HG03135 (cell line): ENCODE data around the gene TAS2R40.
A peak's percentile ranks its signal among the peaks of the same experiment; 100 is the strongest.
"Not testable (repeated sequence)": the region's sequence is repeated elsewhere in the genome, so short reads cannot be mapped to it uniquely, and the experiment has no call there.

Experiments used
- ATAC-seq: cut with Tn5 transposase; IDR thresholded peaks from one replicate; pipeline ENCODE4 v1.9.1; 2021; ENCODE audit warnings: mild to moderate bottlenecking, moderate library complexity; ENCODE audit not compliant: unreplicated experiment

The TAS2R40 gene

GRCh38 chr7:143221737-143222136, at the start of gene TAS2R40:
Gene TAS2R40 (plus strand): TSS chr7:143222037. CDS start chr7:143222079, 42 bp downstream.
- ATAC-seq, result no peak

DNA sequence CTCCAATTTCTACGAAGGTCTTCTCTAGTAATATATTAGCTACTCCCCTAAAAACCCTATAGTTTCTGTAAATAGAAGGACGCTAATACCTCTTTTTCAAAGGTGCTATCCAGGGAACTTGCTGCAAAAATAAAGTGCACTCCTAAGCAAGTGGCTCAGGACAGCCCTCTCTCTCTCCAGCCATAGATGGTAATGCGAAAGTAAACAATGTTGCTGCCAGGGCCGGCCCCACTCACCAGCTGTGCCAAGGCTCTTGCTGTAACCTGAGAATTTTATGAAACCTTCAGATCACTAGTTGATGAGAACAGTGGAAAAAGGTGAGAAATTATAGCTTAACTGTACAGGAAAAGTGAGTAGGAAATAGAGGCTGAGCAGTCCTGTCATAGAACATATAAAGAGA, 49.5 kb upstream of the TAS2R40 start:
- ATAC-seq, result no peak

- ATAC-seq, result no peak
These were observed 45.7 kb upstream of the TAS2R40 start for GRCh38 chr7:143176128-143176527.

GRCh38 chr7:143177374-143178119, 44.3 kb upstream of the TAS2R40 start:
- ATAC-seq, result no peak

- ATAC-seq, result not testable (repeated sequence)
These were observed 41.1 kb upstream of the TAS2R40 start for GRCh38 chr7:143180771-143181170.

- no peak for ATAC-seq
These were observed 40.5 kb upstream of the TAS2R40 start for GRCh38 chr7:143181349-143181748.

- ATAC-seq, result no peak
These were observed 38.8 kb upstream of the TAS2R40 start, which contains the start of gene TAS2R39 for GRCh38 chr7:143183024-143183423. Gene TAS2R39 (plus strand): TSS chr7:143183419. CDS start chr7:143183419, 0 bp downstream.

GRCh38 chr7:143185551-143185950, 36.3 kb upstream of the TAS2R40 start:
- ATAC-seq, result no peak

DNA sequence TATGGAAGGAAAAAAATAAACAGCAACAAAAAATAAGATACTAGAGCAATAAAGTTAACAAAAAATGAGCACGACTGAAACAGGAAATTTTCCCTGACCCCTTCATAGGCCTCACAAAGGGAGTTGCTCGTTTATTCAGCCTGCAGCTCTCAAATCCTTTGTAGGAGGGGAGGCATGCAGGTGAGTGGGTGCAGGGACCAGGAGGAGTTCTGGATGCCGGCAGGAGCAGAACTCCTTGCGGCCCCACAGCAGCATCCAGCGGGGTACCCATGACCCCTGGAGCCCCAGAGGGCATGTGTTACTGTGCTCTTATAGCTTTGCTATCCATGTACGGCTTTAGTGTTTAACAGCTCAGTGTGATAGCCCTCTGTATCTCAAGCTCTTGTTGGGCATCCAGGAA, 32.8 kb upstream of the TAS2R40 start:
- no peak for ATAC-seq

DNA sequence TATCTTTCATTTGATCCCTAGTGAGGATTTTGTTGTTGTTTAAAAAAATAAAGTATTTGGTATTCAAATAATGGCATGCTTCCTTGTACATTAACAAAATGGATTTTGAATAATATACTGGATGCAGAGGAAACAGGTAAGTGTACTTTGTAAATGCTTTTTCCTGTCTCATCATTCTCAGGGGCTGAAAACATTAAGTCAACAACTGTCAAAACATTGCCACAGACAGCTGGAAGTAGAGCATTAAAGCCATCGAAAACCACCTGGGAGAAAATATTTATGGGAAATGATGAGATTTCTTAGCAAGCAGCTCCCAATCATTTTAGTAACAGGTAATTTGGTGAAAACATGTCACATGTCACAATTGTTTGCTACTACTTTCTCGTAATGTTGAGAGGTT, 28.0 kb upstream of the TAS2R40 start:
- ATAC-seq, result no peak

DNA sequence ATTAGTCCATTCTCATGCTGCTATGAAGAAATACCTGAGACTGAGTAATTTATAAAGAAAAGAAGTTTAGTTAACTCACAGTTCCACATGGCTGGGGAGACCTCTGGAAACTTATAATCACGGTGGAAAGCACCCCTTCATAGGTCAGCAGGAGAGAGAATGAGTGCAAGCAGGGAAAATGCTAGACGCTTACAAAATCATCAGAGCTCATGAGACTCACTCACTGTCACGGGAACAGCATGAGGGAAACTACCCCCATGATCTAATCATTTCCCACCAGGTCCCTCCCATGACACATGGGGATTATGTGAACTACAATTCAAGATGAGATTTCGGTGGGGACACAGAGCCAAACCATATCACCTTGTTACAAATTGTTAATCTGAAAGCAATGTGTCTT, 22.8 kb upstream of the TAS2R40 start:
- no peak for ATAC-seq

GRCh38 chr7:143202161-143202560, 19.7 kb upstream of the TAS2R40 start:
- ATAC-seq, result no peak

GRCh38 chr7:143203386-143203785, 18.5 kb upstream of the TAS2R40 start:
- no peak for ATAC-seq

- ATAC-seq, result peak; percentile 58
These were observed 16.1 kb upstream of the TAS2R40 start for GRCh38 chr7:143205560-143206293.

GRCh38 chr7:143210541-143210940, 11.3 kb upstream of the TAS2R40 start:
- no peak for ATAC-seq

DNA sequence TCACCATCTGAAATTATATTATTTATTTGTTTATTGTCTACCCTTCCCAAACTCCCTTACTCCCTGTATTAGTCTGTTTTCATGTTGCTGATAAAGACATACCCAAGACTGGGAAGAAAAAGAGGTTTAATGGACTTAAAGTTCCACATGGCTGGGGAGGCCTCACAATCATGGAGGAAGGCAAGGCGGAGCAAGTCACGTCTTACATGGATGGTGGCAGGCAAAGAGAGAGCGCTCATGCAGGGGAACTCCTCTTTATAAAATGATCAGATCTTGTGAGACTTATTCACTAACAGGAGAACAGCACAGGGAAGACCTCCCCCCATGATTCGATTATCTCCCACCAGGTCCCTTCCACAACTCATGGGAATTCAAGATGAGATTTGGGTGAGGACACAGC, 8.4 kb upstream of the TAS2R40 start:
- not testable (repeated sequence) for ATAC-seq

DNA sequence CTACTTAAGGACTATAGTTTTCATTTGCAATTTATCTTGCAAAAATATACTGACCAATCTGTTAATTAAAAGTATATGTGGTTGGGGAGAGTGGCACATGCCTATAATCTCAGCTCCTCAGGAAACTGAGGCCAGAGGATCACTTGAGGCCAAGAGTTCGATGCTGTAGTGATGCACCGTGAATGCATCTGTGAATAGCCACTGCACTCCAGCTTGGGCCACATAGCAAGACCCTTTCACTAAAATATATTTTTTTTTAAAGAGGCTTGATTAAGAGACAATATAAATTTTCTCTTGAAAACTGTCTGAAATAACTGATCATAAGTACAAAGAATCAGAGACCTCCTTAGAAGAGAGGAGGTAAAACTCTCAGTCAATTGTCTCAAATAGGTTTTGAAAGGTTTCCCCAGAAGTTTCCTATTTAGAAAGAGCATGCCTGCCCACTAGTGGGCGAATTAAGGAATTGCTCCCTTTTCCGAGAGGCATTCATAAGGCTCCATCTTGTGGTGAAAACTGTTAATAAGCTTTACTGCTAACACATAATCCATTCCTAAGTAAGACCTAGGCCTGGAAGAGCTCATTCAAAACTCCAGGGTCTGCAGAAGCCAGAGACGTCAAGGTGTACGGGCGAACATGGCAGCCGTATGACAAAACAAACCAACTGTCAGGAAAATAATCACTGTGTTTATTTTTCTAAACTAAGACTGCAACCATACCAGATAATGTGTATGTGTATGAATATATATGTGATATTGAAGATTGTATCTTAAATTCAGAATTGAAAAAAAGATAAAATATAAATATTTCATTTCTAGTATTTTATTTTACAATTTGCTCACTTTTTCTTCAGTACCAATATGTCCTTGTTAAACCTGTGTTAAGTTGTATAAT, 6.8 kb upstream of the TAS2R40 start:
- peak; percentile 93 for ATAC-seq

DNA sequence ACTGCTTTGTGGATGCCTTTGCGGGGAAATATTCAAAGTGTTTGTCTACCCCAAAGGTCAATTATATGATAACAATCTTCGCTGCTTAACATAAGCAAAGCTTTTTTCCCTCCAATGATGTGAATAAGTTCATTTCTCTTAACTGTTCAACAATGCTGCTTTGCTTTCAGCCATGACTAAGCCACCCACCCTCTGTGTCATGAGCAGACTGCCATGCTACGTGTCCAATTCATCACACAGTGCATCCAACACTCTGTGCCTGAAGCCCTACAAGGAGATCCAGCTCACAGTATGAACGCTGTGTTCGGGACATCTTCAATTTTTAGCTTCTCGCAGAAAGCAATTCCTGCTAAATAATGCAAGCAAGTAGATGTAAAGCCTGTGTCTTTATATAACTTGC, 5.7 kb upstream of the TAS2R40 start:
- no peak for ATAC-seq

GRCh38 chr7:143216686-143217085, 5.2 kb upstream of the TAS2R40 start:
- ATAC-seq, result no peak

GRCh38 chr7:143217806-143218205, 4.0 kb upstream of the TAS2R40 start:
- ATAC-seq, result no peak

DNA sequence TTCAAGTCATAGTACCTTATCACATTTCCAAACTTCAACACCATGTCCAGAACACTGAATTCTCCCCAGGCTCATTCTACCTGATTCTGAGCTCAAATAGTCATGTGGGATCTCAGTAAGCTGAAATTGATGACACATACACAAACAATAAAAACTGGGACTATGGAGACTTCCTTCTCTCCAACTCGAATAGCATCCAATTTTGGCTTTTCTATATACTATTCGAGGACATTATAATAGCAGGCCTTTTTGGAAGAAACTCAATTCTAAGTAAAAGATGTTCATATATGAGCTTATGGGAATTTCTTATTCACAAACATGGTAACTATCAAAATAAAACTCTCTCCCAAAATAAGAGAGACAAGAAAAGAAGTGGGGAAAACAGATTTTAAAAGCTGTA, 551 bp upstream of the TAS2R40 start:
- ATAC-seq, result no peak
